NCI-H345 treated with DMSO at 0.1 percent for 48 hours (cell line): ENCODE data around the gene ZNF2.

Experiments
- DNase-seq: peaks from one replicate; lab custom pipeline; 2025; ENCODE audit not compliant: unreplicated experiment; lab: John Stamatoyannopoulos, UW

Gene ZNF2

GRCh38 chr2:95204396-95204795 is 38.8 kb downstream of the ZNF2 start:
- no peak for DNase-seq

- DNase-seq: no peak
These were observed 40.5 kb downstream of the ZNF2 start for GRCh38 chr2:95206096-95206495.

- peak; percentile 79 for DNase-seq
These were observed 41.7 kb downstream of the ZNF2 start, which contains the start of gene ZNF892 for GRCh38 chr2:95207111-95207961. Gene ZNF892 (plus strand): TSS chr2:95207521. CDS start chr2:95207816, 295 bp downstream.

GRCh38 chr2:95208106-95208505 is 42.5 kb downstream of the ZNF2 start:
- DNase-seq: no peak

- DNase-seq: no peak
These were observed 49.5 kb downstream of the ZNF2 start for GRCh38 chr2:95215018-95215612.

GRCh38 chr2:95220449-95220848 is 54.8 kb downstream of the ZNF2 start:
- DNase-seq: no peak

GRCh38 chr2:95225658-95226057 is 60.0 kb downstream of the ZNF2 start:
- no peak for DNase-seq

- DNase-seq: peak; percentile 24
These were observed 66.1 kb downstream of the ZNF2 start for GRCh38 chr2:95231723-95232122.

- no peak for DNase-seq
These were observed 66.6 kb downstream of the ZNF2 start for GRCh38 chr2:95232232-95232631.
